Measurements from ENCODE around the gene DENND1B. TPM values are rescaled to one million over a fixed set of nuclear protein-coding genes. Genes with fewer than 3 reads are reported as not detected.

Gene DENND1B
- total and polyA plus RNA-seq, 2 of the 8 experiments (the other 6 are each of a cell fraction or from before 2014, with no cell fraction given): 0.74 to 3.3 TPM

DNA sequence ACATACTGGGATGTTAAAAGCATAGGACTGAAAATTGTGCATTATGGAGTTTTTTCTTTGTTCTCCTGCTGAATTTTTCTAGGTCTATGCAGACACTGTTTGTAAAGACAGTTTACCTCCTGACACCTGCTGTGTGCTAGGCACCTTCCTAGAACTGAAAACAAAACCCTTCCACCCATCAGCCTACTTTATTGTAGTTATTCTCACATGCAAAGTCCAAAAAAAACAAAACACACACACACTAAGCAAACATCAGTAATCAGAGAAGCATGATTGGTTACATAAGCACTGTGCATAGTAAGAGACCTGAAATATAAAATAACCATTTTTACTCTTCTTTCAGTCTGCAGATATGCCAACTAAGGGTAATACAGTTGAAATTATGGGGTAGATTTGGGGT is 312.1 kb downstream of the DENND1B start (continued):
- TF ChIP-seq JUND (IDR thresholded peaks at IDR 0.05; ENCODE audit: low read length): no peak

Data from H1 (cell line).